Measurements from ENCODE around the gene TBC1D22A.
"Not testable (repeated sequence)": the region's sequence is repeated elsewhere in the genome, so short reads cannot be mapped to it uniquely, and the experiment has no call there.

Gene TBC1D22A

DNA sequence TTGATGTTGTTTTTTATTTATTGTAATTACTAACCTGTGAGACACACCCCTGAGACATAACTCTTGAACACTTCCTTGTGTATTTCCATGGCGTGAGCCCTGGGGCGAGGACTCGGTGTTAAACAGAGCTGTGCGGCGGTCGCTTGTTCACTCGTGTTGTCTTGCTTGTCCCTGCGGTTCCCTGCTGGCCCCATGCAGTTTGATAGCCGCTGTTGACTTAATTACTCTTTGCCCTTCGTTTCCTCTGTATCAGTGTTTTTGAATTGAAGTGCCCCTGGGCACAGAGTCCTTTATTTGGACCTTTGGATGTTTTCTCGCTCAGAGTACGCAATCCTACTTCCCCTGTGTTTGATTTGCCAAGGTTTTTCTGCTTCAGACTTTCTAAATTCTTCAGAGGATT lies 52.7 kb downstream of the TBC1D22A start:
- FAIRE-seq, result no peak

DNA sequence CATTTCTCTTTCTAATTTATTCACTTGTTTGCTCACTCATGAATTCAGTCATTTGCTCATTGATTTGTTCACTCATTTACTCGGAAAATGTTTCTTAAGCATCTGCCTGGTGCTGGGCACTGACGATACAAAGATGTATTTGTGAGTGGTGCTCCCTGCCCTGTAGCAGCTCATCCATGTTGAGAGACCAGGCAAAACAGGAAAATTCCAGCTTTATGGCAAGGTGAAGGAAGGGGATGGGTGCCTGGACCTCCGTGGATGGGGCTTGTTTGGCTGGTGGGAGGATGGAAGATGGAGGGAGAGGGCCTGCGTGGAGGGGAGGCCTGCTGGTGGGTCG lies 53.1 kb downstream of the TBC1D22A start:
- no peak for FAIRE-seq

DNA sequence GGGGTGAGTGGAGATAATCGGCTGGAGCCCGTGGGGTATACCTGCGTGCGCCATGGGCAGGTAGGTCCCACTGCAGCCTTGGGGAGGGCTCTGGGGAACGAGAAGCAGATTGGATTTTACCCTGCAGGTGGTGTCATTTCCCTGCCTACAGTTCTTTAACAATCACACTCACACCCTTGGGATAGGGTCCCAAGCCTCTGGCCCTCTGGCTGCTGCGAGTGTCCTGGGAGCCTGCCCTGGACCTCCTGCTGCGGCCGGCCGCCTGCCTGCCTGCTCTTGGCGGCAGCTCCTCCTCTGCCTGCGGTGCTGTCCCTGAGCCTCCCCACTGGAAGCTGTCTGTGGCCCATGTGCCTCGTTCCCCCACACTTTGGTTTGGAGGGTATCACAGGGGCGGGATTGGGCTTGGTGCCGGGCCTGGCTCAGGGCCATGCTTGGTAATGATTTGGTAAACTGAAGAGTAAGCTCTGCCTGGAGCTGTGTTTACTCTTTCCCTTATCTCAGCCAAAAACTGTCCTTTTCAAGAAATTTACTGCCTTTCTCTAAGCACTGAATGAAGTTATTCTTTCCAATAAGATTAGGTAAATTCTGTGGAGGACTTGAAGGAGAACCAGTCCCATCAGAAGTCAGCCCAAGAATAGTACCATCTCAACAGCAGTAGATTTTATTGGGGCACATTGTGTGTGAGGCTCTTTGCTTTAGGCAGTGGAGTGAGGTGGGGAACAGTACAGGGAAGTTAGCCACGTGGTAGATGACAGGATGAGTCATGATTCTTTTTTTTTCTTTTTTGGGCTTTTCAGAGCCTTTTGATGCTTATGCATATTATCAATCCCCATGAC lies 53.7 kb downstream of the TBC1D22A start:
- FAIRE-seq, result no peak

DNA sequence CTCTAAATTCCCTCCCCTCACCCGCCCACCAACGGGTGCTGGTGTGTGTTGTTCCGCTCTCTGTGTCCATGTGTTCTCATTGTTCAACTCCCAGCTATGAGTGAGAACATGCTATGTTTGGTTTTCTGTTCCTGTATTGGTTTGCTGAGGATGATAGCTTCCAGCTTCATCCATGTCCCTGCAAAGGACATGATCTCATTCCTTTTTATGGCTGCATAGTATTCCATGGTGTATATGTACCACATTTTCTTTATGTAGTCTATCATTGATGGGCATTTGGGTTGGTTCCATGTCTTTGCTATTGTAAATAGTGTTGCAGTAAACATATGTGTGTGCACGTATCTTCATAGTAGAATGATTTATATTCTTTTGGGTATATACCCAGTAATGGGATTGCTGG lies 54.9 kb downstream of the TBC1D22A start:
- not testable (repeated sequence) for FAIRE-seq

DNA sequence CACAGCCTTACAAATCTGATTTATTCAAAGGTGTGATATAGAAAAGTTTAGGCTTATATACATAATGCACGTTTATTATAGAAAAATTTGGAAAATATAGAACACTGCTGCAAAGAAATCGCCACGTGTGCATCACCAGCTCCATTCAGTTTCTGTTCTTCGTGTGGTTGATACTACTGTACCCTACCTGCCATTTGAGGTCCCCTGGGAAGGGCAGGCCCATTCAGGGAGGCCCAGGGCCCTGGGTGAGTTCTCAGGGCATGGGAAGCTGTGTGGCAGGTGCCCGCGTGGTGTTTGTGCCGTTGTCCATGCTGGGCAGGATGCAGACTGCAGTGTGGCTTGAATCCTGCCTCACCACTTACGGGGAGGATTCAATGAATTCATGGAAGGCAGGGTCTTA lies 60.8 kb downstream of the TBC1D22A start:
- no peak for FAIRE-seq

DNA sequence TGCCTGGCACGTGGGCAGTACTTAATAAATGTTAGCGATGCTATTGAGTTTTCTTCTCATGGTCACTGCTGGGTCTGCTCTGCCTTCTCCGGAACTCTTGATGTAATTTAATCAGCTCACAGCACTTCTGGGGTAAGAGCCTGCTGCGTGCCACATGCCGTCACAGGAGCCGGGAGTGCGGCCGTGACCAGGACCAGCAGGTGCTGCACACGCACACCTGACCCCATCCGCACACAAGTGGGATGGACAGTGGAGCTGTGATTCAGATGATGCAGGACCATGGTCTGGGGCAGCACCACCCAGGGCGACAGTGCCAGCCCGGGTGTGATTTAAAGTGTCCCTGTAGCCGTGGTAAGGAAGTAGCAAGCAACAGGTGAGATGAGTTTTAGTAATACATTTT lies 61.2 kb downstream of the TBC1D22A start:
- FAIRE-seq, result no peak

DNA sequence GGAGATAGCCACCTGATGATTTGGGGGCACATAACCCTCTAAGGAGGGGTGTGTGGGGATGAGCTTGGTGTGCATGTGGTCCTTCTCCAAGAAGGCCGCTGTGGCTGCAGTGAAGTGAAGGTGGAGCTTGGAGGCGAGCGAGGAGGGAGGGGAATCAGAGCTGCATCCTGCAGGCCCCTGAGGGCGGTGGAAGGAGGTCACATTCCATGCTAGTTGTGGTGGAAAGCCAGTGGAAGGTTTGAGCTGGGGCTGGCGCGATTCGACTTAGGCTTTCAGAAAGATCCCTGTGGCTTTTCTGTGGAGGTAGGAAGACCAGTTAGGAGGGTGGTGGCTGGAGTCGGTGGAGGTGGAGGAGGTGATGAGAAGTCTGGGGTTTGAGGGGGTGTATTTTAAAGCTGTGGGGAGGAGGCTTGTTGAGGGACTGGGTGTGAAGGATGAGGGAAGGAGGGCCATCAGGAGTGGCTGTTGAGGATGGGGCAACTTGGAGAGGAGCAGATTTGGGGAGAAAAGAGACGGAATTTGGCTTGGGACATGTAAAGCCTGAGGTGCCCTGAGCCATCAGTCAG lies 62.0 kb downstream of the TBC1D22A start:
- no peak for FAIRE-seq

DNA sequence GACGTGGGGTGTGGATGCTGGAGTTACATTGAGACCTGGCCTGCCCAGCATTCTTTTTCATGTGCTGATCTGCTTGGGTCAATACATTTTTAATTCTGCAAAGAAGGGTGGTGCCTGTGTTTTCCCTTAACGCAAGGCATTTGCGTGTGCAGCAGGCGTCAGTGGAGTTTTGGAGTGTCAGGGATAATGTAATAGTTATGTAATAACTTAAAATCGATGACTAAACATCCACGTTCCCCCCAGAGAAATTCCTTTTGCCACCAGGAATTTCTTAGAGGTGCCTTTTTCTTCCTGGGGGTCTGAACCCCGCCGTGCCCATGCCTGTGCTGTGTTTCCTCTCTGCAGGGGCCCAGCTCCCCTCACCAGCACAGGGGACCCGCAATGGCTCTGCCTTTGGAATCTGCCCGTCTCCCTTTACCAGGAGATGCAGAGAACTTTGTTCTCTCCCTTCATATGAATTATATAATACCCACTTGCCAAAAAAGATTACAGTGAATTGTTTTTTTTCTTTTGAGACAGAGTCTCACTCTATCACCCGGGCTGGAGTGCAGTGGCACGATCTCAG lies 62.6 kb downstream of the TBC1D22A start:
- no peak for FAIRE-seq

DNA sequence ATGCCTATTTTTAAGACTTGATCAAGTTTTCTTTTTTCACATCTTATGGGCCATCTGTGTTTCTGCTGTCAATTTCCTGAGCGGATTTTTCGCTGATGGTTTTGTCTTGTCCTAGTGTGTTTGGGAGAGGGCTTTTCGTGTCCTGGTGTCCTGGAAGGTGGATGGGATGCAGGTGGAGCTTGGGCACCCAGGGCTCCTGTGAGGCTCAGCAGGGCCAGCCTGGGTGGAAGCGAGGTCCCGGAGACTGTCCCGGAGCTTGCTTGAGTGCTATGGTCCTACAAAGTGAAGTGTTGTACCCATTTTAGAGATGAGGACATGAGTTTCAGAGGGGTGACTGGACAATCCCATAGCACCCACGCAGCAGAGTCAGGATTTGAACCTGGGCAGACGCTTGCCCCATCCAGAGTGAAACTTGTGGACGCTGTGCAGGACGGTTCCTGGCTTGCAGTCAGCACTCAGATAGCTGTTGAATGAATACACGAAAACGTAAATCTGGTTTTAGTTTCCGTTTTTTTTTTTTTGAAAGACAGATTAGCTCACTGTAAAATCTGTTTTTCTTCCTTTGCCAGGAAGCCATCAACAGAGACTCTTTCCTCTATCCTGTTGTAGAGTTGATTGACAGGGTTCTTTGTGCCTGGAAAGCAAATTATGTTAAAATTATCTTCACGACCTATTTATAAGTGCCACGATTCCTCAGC lies 64.1 kb downstream of the TBC1D22A start:
- FAIRE-seq, result no peak

DNA sequence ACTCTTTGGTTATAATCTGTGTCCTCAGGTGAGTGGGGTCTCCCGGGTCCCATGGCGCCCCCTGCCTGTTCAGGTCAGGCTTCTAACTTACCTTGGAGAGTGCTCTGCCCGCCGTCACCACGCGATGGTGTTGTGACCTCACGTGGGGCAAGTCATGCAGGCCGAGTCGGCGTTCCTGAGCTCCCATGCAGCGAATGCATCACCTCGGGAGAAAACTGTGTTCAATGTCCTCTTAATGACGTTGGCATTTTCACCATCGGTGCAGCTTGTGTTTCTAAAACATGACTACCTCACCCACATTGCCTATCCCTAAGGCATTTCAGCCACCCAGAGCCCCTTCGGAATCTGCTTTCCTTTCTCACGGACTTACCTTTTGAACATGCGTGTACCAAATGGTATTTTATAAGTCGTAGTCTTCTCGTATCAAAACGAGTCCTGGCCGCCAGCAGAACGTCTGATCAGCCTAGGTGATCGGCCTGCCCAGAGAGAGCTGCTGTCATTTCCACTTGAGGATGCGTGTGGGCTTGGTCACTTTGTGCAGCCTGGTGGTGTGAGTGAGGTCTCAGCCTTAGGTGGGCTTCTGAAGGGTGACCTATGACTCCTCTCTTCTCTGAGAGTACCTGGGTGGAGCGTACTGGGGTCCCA lies 64.8 kb downstream of the TBC1D22A start:
- no peak for FAIRE-seq

DNA sequence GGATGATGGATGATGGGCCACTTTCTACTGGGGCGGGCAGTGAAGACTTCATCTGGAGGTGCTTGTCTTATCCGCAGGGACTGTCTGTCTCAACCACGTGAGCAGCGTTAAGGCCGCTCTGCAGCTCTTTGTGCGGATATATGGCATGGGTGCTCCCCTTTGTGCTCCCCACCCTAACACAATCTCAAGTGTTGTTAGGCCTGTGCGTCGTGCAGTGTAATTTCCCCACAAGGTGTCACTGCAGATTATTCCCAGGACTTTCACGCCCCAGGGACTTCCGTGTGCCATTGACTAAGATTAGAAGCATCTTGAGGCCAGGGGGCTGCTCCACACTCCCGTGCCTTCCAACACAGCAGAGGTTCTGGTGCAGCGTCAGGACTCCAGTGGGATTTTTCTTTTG lies 65.3 kb downstream of the TBC1D22A start:
- no peak for FAIRE-seq

DNA sequence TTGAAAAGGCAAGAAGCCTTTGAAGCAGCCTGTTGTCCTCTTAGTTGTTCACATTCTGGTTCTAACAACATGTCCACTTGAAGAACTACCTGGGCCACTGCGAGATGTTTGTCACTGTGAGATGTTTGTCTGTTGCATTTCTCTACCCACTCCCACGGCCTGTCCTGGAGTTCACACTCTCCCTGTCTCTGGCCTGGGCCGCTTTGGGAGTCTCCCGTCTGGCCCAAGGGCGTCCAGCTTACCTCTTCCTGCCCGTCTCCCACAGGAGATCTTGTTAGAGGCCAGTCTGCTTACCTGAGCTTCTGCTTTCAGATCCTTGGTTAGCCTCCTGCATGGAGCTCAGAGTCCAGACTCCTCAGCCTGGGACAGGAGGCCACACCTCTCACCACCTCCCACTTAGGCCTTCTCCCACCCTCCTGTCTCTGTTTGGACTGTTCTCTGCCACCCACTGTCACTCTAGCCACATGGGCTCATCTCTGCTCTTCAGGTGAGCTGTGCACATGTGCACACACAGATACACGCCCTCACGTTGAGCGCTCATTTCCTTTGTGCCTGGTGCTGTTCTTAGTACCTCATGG lies 66.0 kb downstream of the TBC1D22A start:
- no peak for FAIRE-seq

DNA sequence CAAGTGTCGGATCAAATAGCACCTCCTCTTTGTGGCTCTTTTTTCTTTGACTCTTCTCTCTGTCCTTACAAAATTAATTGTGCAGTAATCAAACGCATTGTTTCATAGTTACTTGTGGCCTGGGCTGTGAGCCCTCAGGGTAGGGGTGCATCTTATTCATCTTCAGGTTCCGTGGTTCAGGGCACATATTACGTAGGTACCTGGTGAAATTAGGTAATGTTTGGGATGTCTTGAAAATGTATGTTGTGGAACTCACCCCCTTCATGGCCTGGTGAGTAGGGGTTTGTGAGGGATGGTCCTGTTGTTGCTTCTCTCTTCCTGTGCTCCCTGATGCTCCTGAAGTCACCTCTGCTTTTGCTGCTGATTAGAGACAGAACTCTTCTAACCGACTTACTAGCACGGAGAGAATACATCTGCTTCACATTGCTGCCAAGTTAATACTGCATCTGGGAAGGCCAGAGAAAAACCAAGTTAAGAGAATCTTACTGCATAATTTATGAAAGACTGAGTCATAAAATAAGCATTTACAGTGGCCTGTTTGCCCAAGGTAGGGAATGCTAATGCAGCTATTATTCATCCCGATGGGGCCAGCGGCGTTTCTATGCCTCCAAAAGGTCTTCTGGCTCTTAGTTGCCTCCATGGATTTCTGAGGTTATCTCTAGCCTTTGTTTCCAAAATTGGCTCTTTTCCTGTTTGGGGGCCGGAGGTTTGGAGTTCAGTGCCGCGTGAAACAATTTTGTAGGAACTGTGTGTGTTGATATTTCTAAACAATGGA lies 66.9 kb downstream of the TBC1D22A start:
- no peak for FAIRE-seq

DNA sequence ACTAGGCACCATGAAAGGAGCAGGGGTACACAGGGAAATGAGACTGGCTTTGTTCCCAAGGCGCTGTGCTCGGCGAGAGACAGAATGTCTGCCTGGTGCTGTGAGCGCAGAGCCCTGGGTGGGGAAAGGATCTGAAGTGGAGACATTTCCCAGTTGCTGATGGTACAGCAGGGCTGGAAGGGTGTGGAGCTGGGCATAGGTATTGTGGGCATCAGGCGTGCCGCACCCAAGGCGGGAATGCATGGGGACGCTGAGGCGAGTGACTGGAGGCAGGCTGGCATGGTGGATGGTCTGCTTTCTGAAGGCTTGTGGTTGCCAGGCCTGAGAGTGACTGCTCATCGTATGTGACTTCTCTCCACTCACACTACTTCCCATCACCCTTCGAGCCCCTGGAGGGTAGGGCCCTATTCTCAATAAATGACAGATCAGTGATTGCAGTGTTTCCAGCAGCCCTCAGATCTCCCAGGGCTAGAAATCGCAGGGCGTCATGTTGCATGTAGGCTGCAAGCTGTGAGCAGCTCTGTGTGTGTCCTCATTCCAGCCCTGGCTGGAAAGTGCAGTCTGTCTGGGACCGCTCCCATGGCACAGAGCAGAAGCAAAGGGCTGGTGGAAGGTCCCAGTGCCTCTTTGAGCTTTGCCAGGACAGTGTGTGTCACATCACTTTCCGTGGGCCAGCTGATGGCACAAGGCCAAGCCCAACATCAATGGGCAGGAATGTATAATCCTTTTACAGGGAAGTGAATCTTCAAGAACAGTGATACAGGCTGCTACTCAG lies 67.7 kb downstream of the TBC1D22A start:
- FAIRE-seq, result no peak

DNA sequence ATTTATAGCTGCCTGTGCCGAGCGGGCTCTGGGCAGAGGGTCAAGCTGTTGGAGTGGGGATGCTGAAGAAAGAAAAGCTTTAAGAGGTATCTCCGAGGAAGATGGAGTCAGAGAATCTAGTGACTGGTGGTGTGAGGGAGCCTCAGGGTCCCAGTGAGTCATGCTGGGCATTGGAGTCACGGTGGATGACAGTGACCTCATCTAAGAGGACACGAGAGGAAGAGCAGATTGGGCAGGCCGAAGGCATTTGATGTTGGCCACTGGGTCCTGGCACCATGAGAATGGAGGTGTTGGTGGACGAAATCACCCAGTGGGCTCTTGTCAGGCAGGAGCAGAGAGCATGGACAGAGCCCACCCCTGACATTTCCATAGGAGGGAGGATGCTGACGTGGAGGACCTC lies 68.4 kb downstream of the TBC1D22A start:
- FAIRE-seq, result no peak

DNA sequence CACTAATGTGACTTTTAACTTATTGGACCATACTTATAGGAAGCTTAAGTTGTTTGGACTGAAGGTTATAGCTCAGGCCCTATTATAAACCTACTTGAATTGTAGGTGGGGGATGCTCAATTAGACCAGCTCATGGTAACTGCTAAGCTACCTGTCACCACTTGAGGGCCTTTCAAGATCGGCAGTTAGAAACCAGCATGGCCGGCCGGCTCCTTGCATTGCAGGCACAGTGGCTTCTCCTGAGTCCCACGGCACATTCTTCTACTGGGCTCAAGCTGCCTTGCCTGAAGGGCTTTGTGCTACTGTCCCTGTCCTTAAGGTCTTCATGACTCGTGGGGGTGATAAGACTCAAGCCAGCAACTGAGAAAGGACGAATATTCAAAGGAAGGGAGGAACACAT lies 70.8 kb downstream of the TBC1D22A start:
- no peak for FAIRE-seq

DNA sequence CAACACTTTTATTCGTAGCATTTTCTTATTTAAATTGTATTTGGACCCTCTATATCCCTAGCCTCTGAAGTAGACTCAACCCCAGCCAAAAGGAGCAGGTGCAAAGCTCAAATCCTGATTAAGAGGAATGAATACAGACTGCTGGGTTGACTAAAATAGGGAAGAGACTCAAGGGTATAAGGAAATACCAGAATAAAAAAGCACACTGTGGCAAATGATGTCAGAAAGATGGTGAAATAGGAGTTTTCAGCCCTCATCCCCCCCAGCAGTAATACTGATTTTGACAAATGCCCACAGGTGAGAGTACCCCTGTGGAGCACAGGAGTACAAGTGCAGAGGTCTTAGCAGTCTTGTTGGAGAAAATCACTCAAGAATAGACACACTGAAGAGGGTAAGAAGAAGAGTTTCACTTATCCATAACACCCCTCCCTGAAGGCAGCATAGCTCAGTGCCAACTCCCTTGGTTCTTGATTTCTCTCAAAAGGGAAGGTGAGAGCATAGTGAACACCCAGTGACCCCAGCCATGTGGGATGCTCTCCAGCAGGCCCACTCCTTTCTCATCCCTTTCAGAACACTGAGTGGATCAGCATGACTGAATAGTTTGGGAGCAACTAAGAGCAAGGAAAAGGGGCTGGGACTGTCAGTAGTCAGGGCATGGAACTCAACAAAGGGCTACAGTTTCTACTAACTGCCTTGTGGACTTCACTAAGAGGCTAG lies 71.7 kb downstream of the TBC1D22A start:
- no peak for FAIRE-seq

DNA sequence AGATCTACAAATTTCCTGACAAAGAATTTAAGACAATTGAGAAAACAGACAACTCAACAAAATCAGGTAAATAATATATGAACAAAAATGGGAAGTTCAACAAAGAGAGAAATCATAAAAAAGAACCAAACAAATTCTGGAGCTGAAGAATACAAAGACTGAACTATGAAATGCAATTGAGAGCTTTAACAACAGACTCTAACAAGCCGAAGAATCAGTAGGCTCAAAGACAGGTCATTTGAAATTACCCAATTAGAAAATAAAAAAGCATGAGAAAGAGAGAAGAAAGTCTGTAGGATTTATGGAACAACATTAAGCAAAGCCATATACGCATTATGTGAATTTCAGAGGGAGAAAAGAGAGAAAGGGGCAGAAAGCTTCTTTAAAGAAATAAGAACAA lies 72.8 kb downstream of the TBC1D22A start:
- no peak for FAIRE-seq

DNA sequence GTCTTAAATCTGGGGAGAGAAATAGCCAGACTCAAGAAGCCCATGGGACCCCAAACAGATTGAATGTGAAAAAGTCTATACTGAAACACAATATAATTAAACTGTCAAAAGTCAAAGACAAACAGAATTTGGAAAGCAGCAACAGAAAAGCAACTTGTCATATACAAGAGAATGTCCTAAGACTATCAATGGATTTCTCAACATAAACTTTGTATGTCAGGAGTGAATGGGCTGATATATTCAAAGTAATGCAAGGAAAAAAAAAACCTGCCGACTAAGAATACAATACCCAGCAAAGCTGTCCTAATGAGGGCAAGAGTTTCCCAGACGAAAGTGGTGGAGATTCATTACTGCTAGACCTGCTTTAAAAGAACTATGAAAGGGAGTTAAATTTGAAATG lies 73.2 kb downstream of the TBC1D22A start:
- FAIRE-seq, result no peak

DNA sequence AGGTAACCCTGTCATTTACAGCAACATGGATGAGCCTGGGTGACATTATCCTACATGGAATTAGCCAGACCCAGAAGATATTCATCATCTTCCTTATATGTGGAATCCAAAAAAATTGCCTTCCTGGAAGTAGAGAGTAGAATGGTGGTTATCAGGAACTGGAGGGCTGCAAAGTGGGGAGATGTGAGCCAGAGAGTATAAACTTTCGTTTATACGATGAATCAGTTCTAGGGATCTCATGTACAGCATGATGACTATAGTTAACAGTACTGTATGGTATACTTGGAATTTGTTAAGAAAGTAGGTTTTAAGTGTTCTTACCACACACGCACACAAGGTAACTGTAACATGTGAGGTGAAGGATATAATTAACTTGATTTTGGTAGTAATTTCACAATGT lies 79.1 kb downstream of the TBC1D22A start:
- no peak for FAIRE-seq

DNA sequence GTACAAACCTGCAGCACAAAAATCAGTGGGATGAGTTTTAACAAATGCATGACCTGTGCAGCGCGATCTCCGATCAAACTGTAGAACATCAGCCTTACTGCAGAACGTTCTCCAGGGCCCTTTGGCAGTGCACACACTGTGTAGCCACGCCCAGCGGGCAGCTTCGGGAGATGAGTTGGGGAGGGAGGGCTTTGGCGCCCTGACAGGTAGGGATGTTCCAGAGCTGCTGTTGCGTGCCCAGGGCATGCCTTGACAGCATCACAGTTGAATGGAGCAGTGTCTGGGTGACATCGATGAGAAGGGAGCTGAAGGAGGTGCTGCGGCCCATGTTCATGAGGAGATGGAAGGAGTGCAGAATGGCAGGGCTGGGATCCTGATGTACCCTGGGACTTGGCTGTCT lies 80.2 kb downstream of the TBC1D22A start:
- no peak for FAIRE-seq

All from A204.1 (cell line).